Neuronal stem cell (in vitro differentiated cells): Measurements from ENCODE around the gene HOXD10.

Experiments used
- DNase-seq: peaks from one replicate; pipeline ENCODE4 v3.0.0-alpha.2; 2013; ENCODE audit warnings: low spot score
- H2AFZ ChIP-seq: one replicate; pipeline ENCODE4 v1.6.1; 2013; ENCODE audit warnings: mild to moderate bottlenecking, low read length, inconsistent platforms
- H2AK5ac ChIP-seq: 2 replicates; pipeline ENCODE4 v1.6.1; 2013; ENCODE audit warnings: low read depth, mild to moderate bottlenecking, inconsistent platforms, low read length, moderate library complexity, mixed read lengths
- H2BK120ac ChIP-seq: 2 replicates; pipeline ENCODE4 v1.6.1; 2013; ENCODE audit warnings: low read depth, mild to moderate bottlenecking, inconsistent platforms, low read length, moderate library complexity, mixed read lengths
- H2BK12ac ChIP-seq: one replicate; pipeline ENCODE4 v1.6.1; 2013; ENCODE audit warnings: low read length, inconsistent platforms
- H2BK15ac ChIP-seq: 2 replicates; pipeline ENCODE4 v1.6.1; 2013; ENCODE audit warnings: mild to moderate bottlenecking, low read length, inconsistent platforms, mixed read lengths
- H2BK5ac ChIP-seq: one replicate; pipeline ENCODE4 v1.6.1; 2013; ENCODE audit warnings: inconsistent platforms, mild to moderate bottlenecking, low read length, moderate library complexity
- H3K14ac ChIP-seq: one replicate; pipeline ENCODE4 v1.6.1; 2013; ENCODE audit warnings: low read length, inconsistent platforms
- H3K18ac ChIP-seq: 2 replicates; pipeline ENCODE4 v1.6.1; 2013; ENCODE audit warnings: low read length, inconsistent platforms
- H3K23ac ChIP-seq: 2 replicates; pipeline ENCODE4 v1.6.1; 2013; ENCODE audit warnings: low read depth, mild to moderate bottlenecking, mixed read lengths, low read length, inconsistent platforms; ENCODE audit not compliant: poor library complexity
- H3K27ac ChIP-seq: replicated peaks from 3 replicates; pipeline ENCODE4 v1.5.1; 2013; ENCODE audit warnings: low read length, inconsistent platforms
- H3K27me3 ChIP-seq, 3 experiments: 2 replicates each; pipeline ENCODE4 v1.6.1; 2013; ENCODE audit warnings: low read length in 3 of 3, mild to moderate bottlenecking in 2 of 3, inconsistent platforms in 1 of 3, low read depth in 1 of 3, mixed read lengths in 1 of 3, moderate library complexity in 1 of 3; ENCODE audit not compliant: control insufficient read depth in 3 of 3, insufficient read depth in 3 of 3
- H3K36me3 ChIP-seq, 2 donors: replicated peaks in 1 of 2; 2 replicates each; pipeline ENCODE4 v1.6.1; 2013; ENCODE audit warnings: low read length in 2 of 2; ENCODE audit not compliant: control insufficient read depth in 2 of 2, insufficient read depth in 2 of 2
- H3K4ac ChIP-seq: 2 replicates; pipeline ENCODE4 v1.6.1; 2013; ENCODE audit warnings: inconsistent platforms, mild to moderate bottlenecking, low read length, moderate library complexity
- H3K4me1 ChIP-seq, 2 donors: 1 replicate in 1 of 2; 2 replicates in 1 of 2; pipeline ENCODE4 v1.6.1; 2013; ENCODE audit warnings: low read length in 2 of 2, low read depth in 1 of 2; ENCODE audit not compliant: control insufficient read depth in 2 of 2, insufficient read depth in 1 of 2
- H3K4me2 ChIP-seq: one replicate; pipeline ENCODE4 v1.6.1; 2013; ENCODE audit warnings: mild to moderate bottlenecking, low read length, inconsistent platforms; ENCODE audit not compliant: insufficient read depth, poor library complexity, severe bottlenecking
- H3K4me3 ChIP-seq, 2 donors: 2 replicates each; pipeline ENCODE4 v1.5.1; 2013; ENCODE audit warnings: low read length in 2 of 2, mild to moderate bottlenecking in 2 of 2, inconsistent platforms in 1 of 2, moderate library complexity in 1 of 2
- H3K79me1 ChIP-seq: one replicate; pipeline ENCODE4 v1.6.1; 2013; ENCODE audit warnings: low read depth, mild to moderate bottlenecking, inconsistent platforms, low read length, moderate library complexity
- H3K9ac ChIP-seq: one replicate; pipeline ENCODE4 v1.6.1; 2013; ENCODE audit warnings: mild to moderate bottlenecking, low read depth, low read length, inconsistent platforms; ENCODE audit not compliant: poor library complexity
- H3K9me3 ChIP-seq, 2 donors: replicated peaks in 1 of 2; 2 replicates each; pipeline versions ENCODE3 to v1.6.1; 2013; ENCODE audit warnings: low read length in 2 of 2, mild to moderate bottlenecking in 2 of 2, inconsistent platforms in 1 of 2, low read depth in 1 of 2, mixed read lengths in 1 of 2, moderate library complexity in 1 of 2; ENCODE audit not compliant: control insufficient read depth in 2 of 2, insufficient read depth in 1 of 2
- H4K8ac ChIP-seq: one replicate; pipeline ENCODE4 v1.6.1; 2013; ENCODE audit warnings: low read depth, mild to moderate bottlenecking, inconsistent platforms, low read length, moderate library complexity
- H4K91ac ChIP-seq: one replicate; pipeline ENCODE4 v1.6.1; 2013; ENCODE audit warnings: low read length, low read depth, mild to moderate bottlenecking, inconsistent platforms; ENCODE audit not compliant: poor library complexity
- WGBS, 2 donors: extraction: QIAGEN DNeasy Blood & Tissue Kit; methylation state at CpG; one replicate each; pipeline ENCODE4 v1.1.7; 2013; ENCODE audit warnings: missing lambda C conversion rate in 2 of 2, mixed read lengths in 1 of 2; ENCODE audit not compliant: insufficient read length in 2 of 2, insufficient replicate concordance in 1 of 2; ENCODE audit errors: extremely low coverage in 2 of 2; 5-methylcytosine and 5-hydroxymethylcytosine counted together

Gene HOXD10

DNA sequence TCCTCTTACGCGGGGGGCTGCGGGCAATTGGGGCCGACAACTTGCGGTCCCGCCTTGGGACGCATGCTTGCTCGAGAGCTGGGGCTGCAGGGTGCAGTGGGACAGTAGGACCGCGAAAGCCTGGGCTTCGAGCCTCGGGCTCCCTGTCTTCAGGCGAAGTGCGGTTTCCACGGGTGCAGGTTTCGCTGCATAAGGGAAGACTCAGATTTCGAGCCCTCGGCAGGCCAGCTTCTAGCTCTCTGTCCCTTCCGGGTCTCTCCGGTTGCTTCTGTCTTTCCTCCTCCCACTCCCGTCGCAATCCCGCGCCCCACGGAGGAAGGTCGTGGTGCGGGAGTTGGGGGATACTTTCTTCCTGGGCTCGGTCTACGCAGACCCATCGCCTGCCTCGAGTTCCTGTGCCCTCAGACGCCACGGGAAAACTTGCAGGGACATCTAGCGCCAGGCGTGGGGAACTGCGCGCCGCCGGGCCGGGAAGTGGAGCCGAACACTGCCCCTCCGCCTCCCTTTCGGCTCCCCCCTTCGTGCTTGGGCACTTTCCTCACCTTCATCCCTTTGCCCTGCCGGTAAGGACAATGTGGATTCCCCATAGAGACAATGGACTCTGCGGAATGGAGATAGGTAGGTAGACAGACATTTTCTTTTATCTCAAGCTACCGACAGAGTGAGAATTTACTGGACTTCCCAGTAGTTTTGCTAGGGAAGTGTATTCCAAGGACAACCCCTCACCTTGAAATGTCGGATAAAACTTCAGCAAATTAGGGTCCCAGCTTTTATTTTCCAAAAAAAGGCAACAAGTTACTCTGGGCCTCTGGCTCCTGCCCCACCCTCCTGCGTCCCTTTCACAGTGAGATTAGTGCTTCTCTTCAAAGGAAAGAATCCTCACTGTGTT lies 28.3 kb upstream of the HOXD10 start:
- H3K9me3 ChIP-seq = peaks cover 0 to 2% of the 10 kb centered on the region in 2 donors
- DNase-seq = no peak
- H3K4me2 ChIP-seq = peak overlapping the region; percentile 42
- H3K4me1 ChIP-seq = peaks cover 1 to 5% of the 10 kb centered on the region in 2 donors
- H4K8ac ChIP-seq = no peak overlapping the region
- H3K18ac ChIP-seq = no peak overlapping the region
- H2BK12ac ChIP-seq = no peak overlapping the region
- no peak overlapping the region for H2BK120ac ChIP-seq
- no CpG with 5 or more reads among the region's 49 CpGs for WGBS, 2 donors
- peaks cover 56 to 97% (median 96%) of the 10 kb centered on the region in 3 experiments for H3K27me3 ChIP-seq
- H3K79me1 ChIP-seq = no peaks in the 10 kb centered on the region
- no peaks in the 10 kb centered on the region for H3K36me3 ChIP-seq
- no peak overlapping the region for H4K91ac ChIP-seq
- H2AK5ac ChIP-seq = no peak overlapping the region
- peak overlapping the region; percentile 32 to 42 for H3K4me3 ChIP-seq
- H2BK15ac ChIP-seq = no peak overlapping the region
- H2BK5ac ChIP-seq = no peak overlapping the region
- no peak overlapping the region for H3K27ac ChIP-seq
- peak overlapping the region; percentile 63 for H3K14ac ChIP-seq
- no peak overlapping the region for H3K4ac ChIP-seq
- H3K23ac ChIP-seq = no peak overlapping the region
- peak overlapping the region; percentile 86 for H2AFZ ChIP-seq
- no peak overlapping the region for H3K9ac ChIP-seq

DNA sequence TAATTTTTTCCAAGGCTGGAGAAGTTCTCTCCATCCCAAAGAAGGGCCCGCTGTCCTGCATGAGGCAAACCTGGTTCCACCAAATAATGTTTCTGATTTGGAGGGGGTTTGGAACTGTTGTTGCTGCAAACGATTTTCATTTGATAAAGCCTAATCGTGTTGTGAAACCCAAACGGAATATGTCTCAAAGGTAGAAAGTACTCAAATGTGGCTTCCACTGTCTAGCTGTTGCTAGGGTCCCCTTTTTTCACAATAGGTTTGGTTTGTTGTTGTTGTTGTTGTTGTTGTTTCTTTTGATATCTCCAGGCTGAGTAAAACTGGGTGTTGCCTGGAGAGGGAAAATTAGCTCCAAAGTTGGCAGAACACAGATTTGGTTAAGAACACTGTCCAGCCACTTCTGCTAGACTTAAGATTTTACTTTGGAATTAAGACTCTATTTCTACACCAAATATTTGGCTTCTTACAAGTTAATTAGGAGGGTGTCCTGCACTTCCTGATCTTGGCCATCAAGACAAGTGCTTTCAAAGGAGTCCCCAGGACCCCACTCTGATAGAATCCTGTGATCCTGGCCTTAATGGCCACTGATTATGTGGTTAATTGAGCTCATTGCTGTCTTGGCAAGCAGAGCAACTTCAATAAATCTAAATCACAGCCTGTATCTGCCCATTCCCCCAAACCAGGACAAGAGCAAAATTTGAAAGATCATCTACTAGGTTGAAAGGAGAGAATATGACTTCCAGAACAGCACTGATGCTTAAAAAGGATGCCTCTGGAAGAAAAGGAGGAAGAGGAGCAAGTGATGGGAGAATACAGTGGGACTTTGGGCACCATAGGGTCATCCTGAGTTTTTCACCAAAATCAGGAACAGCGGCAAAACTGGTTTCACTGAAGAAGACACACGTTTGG lies 27.4 kb upstream of the HOXD10 start:
- H2AK5ac ChIP-seq = no peak overlapping the region
- H3K14ac ChIP-seq = no peak overlapping the region
- H3K9me3 ChIP-seq = peaks cover 0 to 4% of the 10 kb centered on the region in 2 donors
- H3K18ac ChIP-seq = no peak overlapping the region
- no peak overlapping the region for H3K4me2 ChIP-seq
- H2BK120ac ChIP-seq = no peak overlapping the region
- no peak overlapping the region for H2BK5ac ChIP-seq
- no peak overlapping the region for H4K8ac ChIP-seq
- H3K36me3 ChIP-seq = no peaks in the 10 kb centered on the region
- DNase-seq = no peak
- H2AFZ ChIP-seq = no peak overlapping the region
- H3K4me1 ChIP-seq = peaks cover 2 to 5% of the 10 kb centered on the region in 2 donors
- WGBS, 2 donors = no CpG with 5 or more reads among the region's 6 CpGs
- H3K27ac ChIP-seq = no peak overlapping the region
- H3K9ac ChIP-seq = no peak overlapping the region
- no peak overlapping the region for H3K4ac ChIP-seq
- H3K23ac ChIP-seq = no peak overlapping the region
- no peaks in the 10 kb centered on the region for H3K79me1 ChIP-seq
- H3K4me3 ChIP-seq = no peak overlapping the region
- no peak overlapping the region for H4K91ac ChIP-seq
- H2BK15ac ChIP-seq = no peak overlapping the region
- H2BK12ac ChIP-seq = no peak overlapping the region
- peaks cover 57 to 97% (median 96%) of the 10 kb centered on the region in 3 experiments for H3K27me3 ChIP-seq

DNA sequence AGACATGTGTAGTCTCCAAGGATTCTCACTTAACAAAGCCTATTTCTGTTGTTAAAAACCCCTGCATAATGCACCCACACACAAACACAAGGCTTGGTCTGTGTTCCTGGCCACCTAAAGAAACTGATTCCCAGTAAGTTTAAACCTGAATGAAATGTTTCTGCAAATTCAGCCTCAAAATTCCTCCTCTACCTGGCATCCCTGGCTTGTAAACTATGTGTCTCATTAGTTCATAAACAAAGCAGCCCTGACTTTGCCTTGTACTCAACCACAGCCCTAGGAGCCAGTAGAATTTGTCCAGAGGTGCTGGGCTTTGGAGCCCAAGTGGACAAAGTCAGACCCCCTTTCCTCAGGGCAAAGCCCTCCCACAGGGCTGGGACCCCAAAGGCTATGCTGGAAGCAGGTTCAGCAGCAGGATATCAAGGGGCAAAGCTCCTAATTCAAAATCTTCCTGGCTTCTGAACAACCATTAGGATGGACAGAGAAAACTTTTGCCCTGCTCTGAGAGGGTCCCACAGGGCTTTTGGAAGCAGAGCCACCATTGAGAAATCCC lies 26.7 kb upstream of the HOXD10 start:
- no peak overlapping the region for H2BK12ac ChIP-seq
- H3K4me3 ChIP-seq = no peak overlapping the region
- H3K14ac ChIP-seq = no peak overlapping the region
- no peak overlapping the region for H2AFZ ChIP-seq
- no peak overlapping the region for H2BK5ac ChIP-seq
- no peak overlapping the region for H3K18ac ChIP-seq
- H3K9ac ChIP-seq = no peak overlapping the region
- H3K79me1 ChIP-seq = no peaks in the 10 kb centered on the region
- H3K4ac ChIP-seq = no peak overlapping the region
- H3K23ac ChIP-seq = no peak overlapping the region
- no peak overlapping the region for H2BK15ac ChIP-seq
- no peak overlapping the region for H3K4me2 ChIP-seq
- no peak overlapping the region for H2AK5ac ChIP-seq
- no peaks in the 10 kb centered on the region for H3K36me3 ChIP-seq
- no peak overlapping the region for H2BK120ac ChIP-seq
- H4K8ac ChIP-seq = no peak overlapping the region
- H3K27ac ChIP-seq = no peak overlapping the region
- peaks cover 54 to 97% (median 95%) of the 10 kb centered on the region in 3 experiments for H3K27me3 ChIP-seq
- no peak overlapping the region for H4K91ac ChIP-seq
- peaks cover 2 to 5% of the 10 kb centered on the region in 2 donors for H3K4me1 ChIP-seq
- peaks cover 0 to 4% of the 10 kb centered on the region in 2 donors for H3K9me3 ChIP-seq
- no peak for DNase-seq
